H1 (cell line): ENCODE measurements around the gene PTPN2. TPM values are rescaled to one million over a fixed set of nuclear protein-coding genes. Genes with fewer than 3 reads are reported as not detected.

Source experiments
- CTCF ChIA-PET: fragments of 300-600 bp; sonication (Branson Sonifier 250); formaldehyde crosslinking; loops from one replicate; lab custom pipeline; 2021; ENCODE audit not compliant: partially characterized antibody; lab: Charles Lee
- POLR2A ChIA-PET: fragments of 300-600 bp; sonication (Branson Sonifier 250); formaldehyde crosslinking; loops from one replicate; lab custom pipeline; 2021; ENCODE audit warnings: inconsistent platforms; ENCODE audit not compliant: partially characterized antibody; lab: Charles Lee
- DNase-seq, 2 experiments: peaks; one replicate each; pipeline versions ENCODE4 v3.0.0 to v3.0.0-alpha.2; 2010 to 2022; ENCODE audit warnings: low spot score in 2 of 2, low read depth in 1 of 2, mixed read lengths in 1 of 2
- FAIRE-seq: peaks from 2 replicates; lab custom pipeline; 2011; peaks lifted over from hg19 to GRCh38; lab: Jason Lieb, UNC
- H2AFZ ChIP-seq: 2 replicates; pipeline ENCODE4 v1.8.1; 2012; ENCODE audit warnings: low read length, inconsistent platforms
- H2AK5ac ChIP-seq: 2 replicates; pipeline ENCODE4 v1.6.1; 2013; ENCODE audit warnings: low read depth, low read length
- H2BK120ac ChIP-seq: replicated peaks from 2 replicates; pipeline ENCODE3; 2013; ENCODE audit warnings: low read depth, low read length, inconsistent platforms
- H2BK12ac ChIP-seq: 2 replicates; pipeline ENCODE4 v1.6.1; 2013; ENCODE audit warnings: low read depth, low read length
- H2BK15ac ChIP-seq: 2 replicates; pipeline ENCODE4 v1.6.1; 2013; ENCODE audit warnings: low read length
- H2BK20ac ChIP-seq: 2 replicates; pipeline ENCODE4 v1.6.1; 2013; ENCODE audit warnings: low read length
- H2BK5ac ChIP-seq: 2 replicates; pipeline ENCODE4 v1.6.1; 2013; ENCODE audit warnings: low read depth, low read length
- H3K14ac ChIP-seq: 2 replicates; pipeline ENCODE4 v1.6.1; 2013; ENCODE audit warnings: inconsistent platforms; ENCODE audit not compliant: insufficient read length
- H3K18ac ChIP-seq: 2 replicates; pipeline ENCODE4 v1.6.1; 2013; ENCODE audit warnings: low read length; ENCODE audit errors: extremely low read depth
- H3K23ac ChIP-seq: 2 replicates; pipeline ENCODE4 v1.6.1; 2013; ENCODE audit warnings: inconsistent platforms; ENCODE audit not compliant: insufficient read length
- H3K23me2 ChIP-seq: 2 replicates; pipeline ENCODE4 v1.6.1; 2013; ENCODE audit warnings: low read depth, low read length
- H3K27ac ChIP-seq: 2 replicates; pipeline ENCODE4 v1.6.1; 2011; ENCODE audit warnings: low read depth, low read length, inconsistent platforms
- H3K27me3 ChIP-seq, 4 experiments: replicated peaks in 1 of 4; 1 replicate in 1 of 4; 2 replicates in 3 of 4; pipeline versions ENCODE4 v1.6.1 to v1.8.1; 2011 to 2013; ENCODE audit warnings: low read length in 3 of 4, mild to moderate bottlenecking in 3 of 4, inconsistent platforms in 2 of 4, mixed read lengths in 2 of 4, moderate library complexity in 1 of 4; ENCODE audit not compliant: control insufficient read depth in 3 of 4, insufficient read depth in 3 of 4; ENCODE audit errors: extremely low read depth in 1 of 4
- H3K36me3 ChIP-seq, 4 experiments: 2 replicates each; pipeline versions ENCODE4 v1.6.1 to v1.8.1; 2011 to 2013; ENCODE audit warnings: mild to moderate bottlenecking in 4 of 4, low read length in 3 of 4, moderate library complexity in 2 of 4, control low read depth in 1 of 4, inconsistent platforms in 1 of 4; ENCODE audit not compliant: insufficient read depth in 4 of 4, control insufficient read depth in 2 of 4
- H3K4ac ChIP-seq: replicated peaks from 2 replicates; pipeline ENCODE3; 2013; ENCODE audit warnings: low read length, low read depth, mixed read lengths, inconsistent platforms; ENCODE audit not compliant: insufficient read length
- H3K4me1 ChIP-seq, 4 experiments: replicated peaks in 1 of 4; 1 replicate in 1 of 4; 2 replicates in 3 of 4; pipeline versions ENCODE4 v1.6.1 to v1.8.1; 2011 to 2013; ENCODE audit warnings: low read length in 3 of 4, inconsistent platforms in 2 of 4, mixed read lengths in 1 of 4; ENCODE audit not compliant: insufficient read depth in 4 of 4, control insufficient read depth in 3 of 4
- H3K4me2 ChIP-seq, 2 experiments: 2 replicates each; pipeline versions ENCODE4 v1.6.1 to v1.8.1; 2011 to 2013; ENCODE audit warnings: low read depth in 2 of 2, low read length in 2 of 2, control low read depth in 1 of 2, inconsistent platforms in 1 of 2, mild to moderate bottlenecking in 1 of 2; ENCODE audit not compliant: insufficient read depth in 1 of 2
- H3K4me3 ChIP-seq, 4 experiments: fragments of 200-600, 300-600 bp in 1 of 4; sonication (generic), shearing (Covaris generic), sonication (Bioruptor Twin) in 1 of 4; 2 replicates each; pipeline versions ENCODE4 v1.5.1 to v1.8.1; 2011 to 2016; ENCODE audit warnings: low read length in 4 of 4, low read depth in 3 of 4, control low read depth in 2 of 4, inconsistent platforms in 2 of 4, mild to moderate bottlenecking in 2 of 4, mixed read lengths in 1 of 4, moderate library complexity in 1 of 4; ENCODE audit not compliant: insufficient read depth in 2 of 4; ENCODE audit errors: extremely low read depth in 1 of 4
- H3K56ac ChIP-seq: replicated peaks from 2 replicates; pipeline ENCODE3; 2013; ENCODE audit warnings: low read depth, mild to moderate bottlenecking, mixed read lengths, low read length, inconsistent platforms; ENCODE audit not compliant: insufficient read length
- H3K79me1 ChIP-seq: 2 replicates; pipeline ENCODE4 v1.6.1; 2013; ENCODE audit warnings: low read depth, low read length, control low read depth
- H3K79me2 ChIP-seq, 2 experiments: 2 replicates each; pipeline versions ENCODE4 v1.6.1 to v1.8.1; 2012 to 2013; ENCODE audit warnings: low read length in 2 of 2, mild to moderate bottlenecking in 2 of 2, inconsistent platforms in 1 of 2; ENCODE audit not compliant: insufficient read depth in 2 of 2, control insufficient read depth in 1 of 2
- H3K9ac ChIP-seq, 4 experiments: replicated peaks in 1 of 4; 1 replicate in 1 of 4; 2 replicates in 3 of 4; pipeline versions ENCODE4 v1.6.1 to v1.8.1; 2011 to 2013; ENCODE audit warnings: low read depth in 3 of 4, low read length in 3 of 4, control low read depth in 2 of 4, mild to moderate bottlenecking in 2 of 4, moderate library complexity in 2 of 4, inconsistent platforms in 1 of 4; ENCODE audit errors: extremely low read depth in 1 of 4
- H3K9me3 ChIP-seq, 2 experiments: 2 replicates each; pipeline versions ENCODE4 v1.6.1 to v1.8.1; 2012 to 2013; ENCODE audit warnings: mild to moderate bottlenecking in 2 of 2, moderate library complexity in 2 of 2, control low read depth in 1 of 2, inconsistent platforms in 1 of 2, low read depth in 1 of 2, low read length in 1 of 2, mixed read lengths in 1 of 2; ENCODE audit not compliant: insufficient read depth in 2 of 2
- H4K20me1 ChIP-seq, 2 experiments: replicated peaks in 1 of 2; 2 replicates each; pipeline versions ENCODE3 to v1.8.1; 2011 to 2013; ENCODE audit warnings: inconsistent platforms in 2 of 2, low read length in 2 of 2, mild to moderate bottlenecking in 1 of 2; ENCODE audit not compliant: insufficient read depth in 2 of 2, control insufficient read depth in 1 of 2
- H4K5ac ChIP-seq: 2 replicates; pipeline ENCODE4 v1.6.1; 2013; ENCODE audit warnings: low read length, low read depth, mixed read lengths, inconsistent platforms; ENCODE audit not compliant: insufficient read length
- H4K8ac ChIP-seq: 2 replicates; pipeline ENCODE4 v1.8.0; 2013; ENCODE audit warnings: mild to moderate bottlenecking, moderate library complexity, low read length, inconsistent platforms; ENCODE audit not compliant: insufficient read depth; ENCODE audit errors: extremely low read depth
- H4K91ac ChIP-seq: replicated peaks from 2 replicates; pipeline ENCODE3; 2013; ENCODE audit warnings: low read length, mixed read lengths, inconsistent platforms; ENCODE audit not compliant: insufficient read length
- ASH2L ChIP-seq: fragments of 200-600, 300-600 bp; sonication (generic); IDR thresholded peaks from one replicate; pipeline ENCODE4 v1.7.1; 2017; ENCODE audit warnings: low read length
- CHD1 ChIP-seq: IDR thresholded peaks from 2 replicates; pipeline ENCODE4 v1.6.1; 2012; ENCODE audit warnings: low read depth, low read length, improper control_type of control experiment
- FOSL1 ChIP-seq: IDR thresholded peaks from 2 replicates; pipeline ENCODE4 v1.6.1; 2011; ENCODE audit warnings: mild to moderate bottlenecking, low read depth, low read length, moderate library complexity; ENCODE audit not compliant: insufficient read depth
- POU5F1 ChIP-seq: IDR thresholded peaks from 2 replicates; pipeline ENCODE4 v1.6.1; 2011; ENCODE audit warnings: low read depth, mild to moderate bottlenecking, low read length, moderate library complexity
- RXRA ChIP-seq: IDR thresholded peaks from 2 replicates; pipeline ENCODE4 v1.6.1; 2011; ENCODE audit warnings: low read depth, mild to moderate bottlenecking, low read length, moderate library complexity; ENCODE audit not compliant: insufficient read depth
- SAP30 ChIP-seq: fragments of 300-600 bp; sonication (generic); IDR thresholded peaks from 2 replicates; pipeline ENCODE4 v1.7.1; 2012; ENCODE audit warnings: low read length, moderate library complexity, mild to moderate bottlenecking, inconsistent platforms; ENCODE audit not compliant: insufficient read depth, insufficient replicate concordance
- TBP ChIP-seq: IDR thresholded peaks from 2 replicates; pipeline ENCODE4 v1.6.1; 2011; ENCODE audit warnings: low read depth, low read length, improper control_type of control experiment
- TEAD4 ChIP-seq: IDR thresholded peaks from 2 replicates; pipeline ENCODE4 v1.6.1; 2012; ENCODE audit warnings: low read depth, low read length, inconsistent platforms, mixed read lengths
- WGBS, 2 experiments: shearing (Covaris generic) in 1 of 2; methylation state at CpG; one replicate each; pipeline versions ENCODE4 v1.1.6 to v1.1.7; 2013 to 2015; ENCODE audit warnings: low lambda C conversion rate in 2 of 2, mixed read lengths in 2 of 2, inconsistent platforms in 1 of 2, low coverage in 1 of 2, missing lambda C conversion rate in 1 of 2; ENCODE audit not compliant: insufficient replicate concordance in 2 of 2, insufficient coverage in 1 of 2, insufficient read length in 1 of 2; ENCODE audit errors: extremely low coverage in 1 of 2, missing lambda C conversion rate in 1 of 2; 5-methylcytosine and 5-hydroxymethylcytosine counted together
- polyA plus RNA-seq, 7 experiments: library from polyadenylated mRNA; depleted of rRNA in 3 of 7; stranded (reverse) in 5 of 7; unstranded in 2 of 7; fragments of >200 nt in 5 of 7; fragments of 200-250 nt in 2 of 7; gene quantifications; 1 replicate in 5 of 7; 2 replicates in 1 of 7; 4 replicates in 1 of 7; pipeline versions ENCODE4 v1.2.1 to v1.2.3, GENCODE V29; 2011 to 2013; ENCODE audit warnings: missing spikeins in 2 of 7, mixed read lengths in 2 of 7
- total RNA-seq: library from RNA; stranded (reverse); fragmentation: NEBNext Ultra II Directional; extraction: Animal tissue kit (Norgen Biotek cat#: 25700); gene quantifications from 2 replicates; pipeline ENCODE4 v1.2.1, GENCODE V29; 2021
- TF ChIP-seq, protein P1 (sequence below): IDR thresholded peaks from 2 replicates; pipeline ENCODE4 v1.6.1; 2011; ENCODE audit warnings: low read depth, mild to moderate bottlenecking, low read length; ENCODE audit not compliant: insufficient read depth

Gene PTPN2
- total and polyA plus RNA-seq, 2 of the 8 experiments (the other 6 are each of a cell fraction or from before 2014, with no cell fraction given), result 16.4 to 54.0 TPM

DNA sequence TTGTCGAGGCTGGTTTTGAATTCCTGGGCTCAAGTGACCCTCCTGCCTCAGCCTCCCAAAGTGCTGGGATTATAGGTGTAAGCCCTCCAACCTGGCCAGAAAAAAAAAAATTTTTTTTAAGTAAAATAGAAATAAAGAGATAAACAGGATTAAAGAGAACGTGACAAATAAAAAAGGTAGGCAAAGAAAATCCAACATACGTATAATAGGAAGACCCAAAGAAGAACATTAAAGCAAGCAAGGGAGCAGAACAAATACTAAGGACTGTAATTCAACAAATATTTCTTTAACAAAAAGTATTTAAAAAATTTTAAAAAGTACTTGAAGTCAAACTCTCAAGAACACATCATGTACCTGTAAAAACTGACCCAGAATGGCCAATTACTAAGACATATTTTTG is 56.4 kb downstream of the PTPN2 start:
- no peak overlapping the region for H3K4ac ChIP-seq

More for the DNA sequence above, 56.4 kb downstream of the PTPN2 start:
- H3K14ac ChIP-seq, result no peak overlapping the region
- no peak overlapping the region for H3K18ac ChIP-seq
- H3K27ac ChIP-seq, result no peak overlapping the region
- no peak overlapping the region for H2BK12ac ChIP-seq
- 0 out of 2 replicates have a peak, but pooled peaks cover 2% of the 10 kb centered on the region for H3K79me1 ChIP-seq
- no peak overlapping the region for H4K91ac ChIP-seq
- no peak overlapping the region for H2BK5ac ChIP-seq
- no peak overlapping the region for H2AFZ ChIP-seq
- no peak overlapping the region for H3K56ac ChIP-seq
- H3K23ac ChIP-seq, result no peak overlapping the region
- no peaks in the 10 kb centered on the region for H3K4me1 ChIP-seq
- FAIRE-seq, result no peak
- H4K20me1 ChIP-seq, result peaks cover 0 to 2% of the 10 kb centered on the region in 2 experiments
- H3K36me3 ChIP-seq, result peaks cover 0 to 25% (median 13%) of the 10 kb centered on the region in 4 experiments; a peak in 6 of 8 replicates
- H3K4me2 ChIP-seq, result no peak overlapping the region
- no peak for TF ChIP-seq RXRA
- TF ChIP-seq, protein P1, sequence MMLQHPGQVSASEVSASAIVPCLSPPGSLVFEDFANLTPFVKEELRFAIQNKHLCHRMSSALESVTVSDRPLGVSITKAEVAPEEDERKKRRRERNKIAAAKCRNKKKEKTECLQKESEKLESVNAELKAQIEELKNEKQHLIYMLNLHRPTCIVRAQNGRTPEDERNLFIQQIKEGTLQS, result no peak
- no peak for TF ChIP-seq ASH2L
- TF ChIP-seq TEAD4, result no peak
- TF ChIP-seq SAP30, result no peak
- TF ChIP-seq TBP, result no peak
- TF ChIP-seq POU5F1, result no peak
- no peak for TF ChIP-seq CHD1
- TF ChIP-seq FOSL1, result no peak
- 97 to 100% methylated on average over 1 to 3 of the region's 3 CpGs for WGBS, 2 experiments
- H4K8ac ChIP-seq, result no peak overlapping the region
- no peak overlapping the region for H2BK20ac ChIP-seq
- no peak for DNase-seq
- H3K9me3 ChIP-seq, result no peaks in the 10 kb centered on the region
- CTCF ChIA-PET, result no interaction called here
- H3K9ac ChIP-seq, result no peak overlapping the region
- H3K79me2 ChIP-seq, result 0 out of 4 replicates have a peak, but pooled peaks cover 0 to 2% of the 10 kb centered on the region in 2 experiments
- H3K27me3 ChIP-seq, result no peaks in the 10 kb centered on the region
- H2BK120ac ChIP-seq, result no peak overlapping the region
- H2AK5ac ChIP-seq, result no peak overlapping the region
- no peak overlapping the region for H3K4me3 ChIP-seq
- no peak overlapping the region for H2BK15ac ChIP-seq
- H4K5ac ChIP-seq, result no peak overlapping the region
- POLR2A ChIA-PET, result no interaction called here
- no peaks in the 10 kb centered on the region for H3K23me2 ChIP-seq
